Activated CD4-positive, alpha-beta T cell treated with anti-CD3 and anti-CD28 coated beads, Interleukin-2, amount 50 U/mL, for 16 hours (primary cell): ENCODE data around the gene LGALSL.

ENCODE experiments used
- DNase-seq: peaks from one replicate; pipeline ENCODE4 v3.0.0-alpha.2; 2020

The LGALSL gene

GRCh38 chr2:64453770-64454385 lies at the start of gene LGALSL:
LGALSL (plus strand) TSS chr2:64454162; CDS start chr2:64454546, 384 bp downstream.
- peak; percentile 12 for DNase-seq

DNA sequence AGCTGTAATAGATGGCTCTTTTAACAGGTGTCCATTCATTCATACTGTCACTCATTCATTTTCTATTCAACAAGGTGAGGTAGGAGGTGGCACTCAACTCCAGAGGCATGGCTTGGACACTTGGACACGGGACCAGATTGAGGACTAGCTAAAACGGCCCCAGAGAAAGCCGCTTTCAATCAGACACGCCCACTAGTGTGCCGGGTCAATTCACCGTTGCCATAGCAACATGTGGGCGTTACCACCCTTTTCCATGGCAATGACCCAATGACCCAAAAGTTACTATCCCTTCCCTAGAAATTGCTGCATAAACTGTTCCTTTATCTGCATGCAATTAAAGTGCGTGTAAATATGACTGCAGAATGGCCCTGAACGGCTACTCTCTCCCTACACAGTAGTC lies 49.2 kb upstream of the LGALSL start:
- DNase-seq = no peak

DNA sequence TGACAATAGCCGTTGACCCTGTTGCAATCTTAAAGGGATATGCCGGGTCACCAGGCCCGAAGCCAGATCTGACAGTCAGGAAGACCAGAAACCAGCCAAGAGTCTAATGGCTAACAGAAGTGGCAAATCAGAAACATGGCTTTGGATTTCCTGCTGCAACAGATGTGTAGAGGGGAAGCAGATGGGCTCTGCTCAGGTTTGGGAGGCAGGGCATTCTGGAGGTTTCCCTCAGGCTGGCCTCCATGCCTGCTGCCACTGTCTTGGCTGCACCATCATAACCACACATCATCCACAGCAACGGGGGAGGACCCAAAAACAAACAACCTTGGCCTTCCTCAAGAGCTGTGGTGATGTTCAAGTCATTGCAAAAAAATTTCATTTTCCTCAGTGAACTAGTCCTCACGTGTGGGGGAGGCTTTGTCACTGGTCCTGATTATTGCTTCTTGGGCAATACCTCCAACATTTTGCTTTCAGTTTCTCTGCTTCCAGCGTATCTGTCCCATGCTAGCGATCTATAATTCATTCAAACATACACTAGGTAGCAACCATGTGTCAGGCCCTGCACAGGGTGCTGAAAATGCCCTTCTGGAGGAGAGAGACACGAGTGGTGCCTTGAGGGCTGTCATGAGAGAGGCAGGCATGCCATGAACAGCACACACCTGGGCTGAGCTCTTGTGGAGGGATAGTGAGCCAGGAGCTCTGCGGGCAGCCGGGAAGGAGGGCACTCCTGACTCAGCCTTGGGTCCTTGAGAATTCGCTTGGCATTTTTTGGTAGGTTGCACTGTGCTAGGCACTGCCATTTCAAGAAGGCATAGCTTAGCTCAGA lies 48.2 kb upstream of the LGALSL start:
- no peak for DNase-seq

GRCh38 chr2:64406407-64406774 lies 47.6 kb upstream of the LGALSL start:
- no peak for DNase-seq

- no peak for DNase-seq
These were observed 45.9 kb upstream of the LGALSL start for GRCh38 chr2:64408031-64408430.

GRCh38 chr2:64410671-64411070 lies 43.3 kb upstream of the LGALSL start:
- DNase-seq = no peak

- DNase-seq = no peak
These were observed 41.3 kb upstream of the LGALSL start for GRCh38 chr2:64412671-64413070.

DNA sequence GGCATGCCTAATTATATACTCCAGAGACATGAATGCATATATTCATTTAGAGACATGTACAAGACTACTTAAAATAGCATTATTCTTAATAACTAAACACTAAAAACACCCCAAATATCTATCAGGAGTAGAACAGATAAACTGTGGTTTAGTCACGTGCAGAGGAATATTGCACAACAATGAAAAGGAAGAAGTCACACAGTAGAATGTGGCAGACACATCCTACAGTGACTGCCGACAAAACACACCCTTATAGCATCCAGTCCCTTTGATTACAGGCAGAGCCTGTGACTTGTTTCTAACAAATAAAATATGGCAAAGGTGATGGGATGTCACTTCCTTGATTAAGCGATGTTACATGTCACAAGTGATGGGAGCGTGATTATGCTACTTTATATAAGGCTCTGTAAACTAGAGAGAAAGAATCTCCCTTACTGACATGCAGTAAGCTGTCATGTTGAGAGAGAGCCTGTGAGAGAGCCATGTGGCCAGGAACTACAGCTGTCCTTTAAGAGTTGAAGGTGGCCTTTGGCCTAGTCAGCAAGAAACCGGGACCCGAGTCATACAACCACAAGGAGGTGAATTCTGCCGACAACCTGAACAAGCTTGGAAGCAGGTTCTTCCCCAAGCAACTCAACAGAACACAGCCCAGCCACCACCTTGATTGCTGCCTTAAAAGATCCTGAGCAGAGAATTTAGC lies 39.1 kb upstream of the LGALSL start:
- DNase-seq = no peak

DNA sequence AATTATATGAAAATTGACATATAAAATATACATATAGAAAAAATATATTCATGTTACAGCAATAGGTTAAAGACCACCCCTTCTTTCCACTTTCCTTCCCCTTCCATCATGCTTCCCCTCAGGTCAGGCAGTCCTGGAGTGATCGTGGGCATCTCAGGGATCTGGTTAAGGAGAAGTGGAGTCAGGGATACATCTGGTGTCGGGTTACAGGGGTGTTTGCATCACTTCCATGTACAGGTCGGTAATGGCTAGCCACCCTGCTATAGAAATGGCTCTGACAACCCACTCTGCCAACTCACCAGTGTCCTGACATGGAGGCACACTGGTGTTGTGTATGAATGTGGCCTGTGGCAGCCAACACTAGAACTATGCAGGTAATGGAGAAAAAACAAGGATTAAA lies 36.3 kb upstream of the LGALSL start:
- DNase-seq = no peak

- no peak for DNase-seq
These were observed 34.3 kb upstream of the LGALSL start for GRCh38 chr2:64419596-64420165.

- no peak for DNase-seq
These were observed 33.3 kb upstream of the LGALSL start for GRCh38 chr2:64420677-64421076.

DNA sequence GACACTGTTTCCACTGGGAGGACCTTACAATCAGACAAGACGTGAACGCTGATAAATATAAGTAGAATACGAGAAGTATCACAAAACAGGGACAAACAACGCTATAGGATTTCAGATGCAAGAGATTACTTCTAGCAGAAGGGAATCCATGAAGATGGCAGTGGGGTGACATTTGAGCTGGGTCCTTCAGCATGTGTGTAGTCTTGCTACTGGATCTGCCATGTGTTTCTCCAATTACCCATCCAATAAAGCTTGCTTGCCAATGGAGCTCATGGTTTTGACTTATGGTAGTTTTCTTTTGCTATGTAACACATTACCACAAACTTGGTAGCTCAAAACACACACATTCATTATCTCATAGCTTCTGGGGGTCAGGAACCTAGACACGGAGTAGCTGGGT lies 32.8 kb upstream of the LGALSL start:
- DNase-seq = no peak

GRCh38 chr2:64422466-64422865 lies 31.5 kb upstream of the LGALSL start:
- DNase-seq = no peak

DNA sequence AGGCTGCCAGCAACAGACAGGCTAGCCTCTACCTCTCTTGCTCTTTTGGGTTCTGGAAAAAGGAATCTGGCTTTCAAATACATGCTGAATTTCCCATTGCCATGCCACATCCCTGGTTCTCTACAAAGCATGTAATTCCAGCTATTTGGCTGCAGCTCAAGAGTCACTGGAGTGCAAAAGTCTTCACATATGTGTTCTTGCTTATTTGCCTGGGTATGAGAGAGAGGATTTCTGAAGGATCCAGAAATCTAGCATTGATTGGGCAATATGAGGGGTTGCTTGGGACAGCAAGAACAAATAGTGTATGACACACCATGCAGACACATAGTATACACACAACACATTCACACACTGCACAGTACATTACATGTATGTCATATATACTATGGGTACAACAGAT lies 30.7 kb upstream of the LGALSL start:
- no peak for DNase-seq

GRCh38 chr2:64424416-64424987 lies 29.5 kb upstream of the LGALSL start:
- DNase-seq = no peak

GRCh38 chr2:64426183-64426952 lies 27.6 kb upstream of the LGALSL start:
- no peak for DNase-seq

- no peak for DNase-seq
These were observed 19.8 kb upstream of the LGALSL start for GRCh38 chr2:64434039-64434657.

DNA sequence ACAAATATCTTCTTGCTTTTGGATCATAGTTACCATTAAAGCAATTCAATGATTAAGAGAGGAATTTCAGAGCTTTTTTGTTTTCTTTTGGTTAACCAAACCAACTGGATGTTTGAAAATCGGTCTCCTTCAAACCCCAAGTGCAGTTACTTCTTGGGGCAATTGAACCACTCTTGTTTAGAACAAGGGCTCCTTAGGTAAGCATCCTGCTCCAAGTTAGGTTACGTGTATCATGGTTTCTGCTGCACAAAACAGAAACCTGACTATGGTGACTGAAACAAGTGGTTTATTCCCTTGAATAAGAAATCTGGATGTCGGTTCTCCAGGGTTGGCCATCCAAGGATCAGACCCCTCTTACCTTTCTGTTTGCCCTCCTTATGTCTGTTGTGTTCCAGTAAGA lies 16.1 kb upstream of the LGALSL start:
- DNase-seq = no peak

- no peak for DNase-seq
These were observed 14.8 kb upstream of the LGALSL start for GRCh38 chr2:64439194-64439593.

- no peak for DNase-seq
These were observed 13.1 kb upstream of the LGALSL start for GRCh38 chr2:64440843-64441242.

DNA sequence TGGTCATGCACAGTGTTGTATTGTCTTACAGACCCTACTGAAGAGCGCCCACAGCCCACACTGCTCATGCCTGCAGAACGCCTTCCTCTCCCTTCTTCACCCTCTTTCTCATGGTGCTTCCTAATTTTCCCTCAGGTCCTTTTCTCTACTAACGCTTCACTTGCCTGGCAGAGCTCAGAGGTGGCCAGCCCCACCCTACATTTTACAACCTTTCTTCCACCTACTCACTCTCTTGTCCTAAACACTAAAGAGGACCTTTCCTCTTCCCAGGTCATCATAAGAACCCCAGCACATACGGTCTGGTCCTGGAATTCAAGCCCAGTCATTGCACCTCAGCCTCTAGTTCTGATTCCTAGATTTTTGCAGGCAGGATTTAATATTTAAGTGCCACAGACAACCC lies 11.7 kb upstream of the LGALSL start:
- DNase-seq = no peak

DNA sequence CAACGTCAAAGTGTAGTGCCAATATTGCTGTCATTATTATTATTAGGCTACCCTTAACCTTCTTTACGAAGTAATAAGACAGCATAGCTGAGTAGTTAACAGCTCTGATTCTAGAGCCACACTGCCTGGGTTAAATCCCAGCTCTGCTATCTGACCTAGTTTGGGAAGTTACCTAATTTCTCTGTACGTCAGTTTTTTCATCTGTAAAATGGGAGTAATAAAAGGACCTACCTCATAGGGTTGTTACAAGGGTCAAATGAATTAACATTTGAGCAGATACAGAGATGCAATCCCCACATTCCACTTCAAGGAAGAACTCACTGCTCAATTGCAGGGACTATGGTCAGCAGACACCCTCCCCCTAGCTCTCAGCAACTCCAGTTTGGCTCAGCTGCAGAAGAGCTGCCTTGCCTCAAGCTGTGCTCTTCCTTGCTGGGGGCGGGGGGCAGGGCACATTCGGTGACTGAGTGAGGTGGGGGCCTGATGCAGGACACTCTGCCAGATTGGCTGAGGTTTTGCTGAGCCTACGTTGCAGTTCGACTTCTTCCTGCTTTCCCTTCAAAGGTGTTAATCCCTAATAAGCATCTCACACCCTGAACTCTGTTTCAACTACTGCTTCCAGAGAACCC lies 11.0 kb upstream of the LGALSL start:
- no peak for DNase-seq
